ENCODE data around the gene TBX19. TPM values are rescaled to one million over a fixed set of nuclear protein-coding genes. Genes with fewer than 3 reads are reported as not detected.

TBX19 gene
- total RNA-seq, 1 donor from 2014 or later = 4.7 TPM

DNA sequence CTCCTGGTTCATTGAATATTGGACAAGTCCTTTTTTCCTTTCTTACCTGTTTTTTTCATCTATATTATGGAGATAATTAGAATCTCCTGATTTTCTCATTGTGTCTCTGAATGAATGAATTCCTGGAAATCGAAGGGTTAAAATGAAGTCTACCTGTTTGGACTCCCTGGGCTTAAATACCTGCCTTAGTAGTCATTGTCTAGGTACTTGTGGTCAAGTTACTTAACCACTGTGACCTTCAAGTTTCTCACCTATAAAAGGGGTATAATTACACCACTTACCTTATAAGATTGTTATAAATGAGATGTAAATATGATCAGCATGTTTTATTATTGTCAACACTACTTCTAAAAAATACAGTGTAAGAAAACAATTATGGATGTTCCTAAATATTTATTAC lies 9.0 kb upstream of the TBX19 start:
- Mint-ChIP-seq H3K27me3 (no peaks in the 10 kb centered on the region), H3K36me3 (ENCODE audit: low read depth) (peaks cover 19% of the 10 kb centered on the region), H3K4me3 (no peak overlapping the region), H3K27ac (no peak overlapping the region), H3K9me3 (peaks cover 8% of the 10 kb centered on the region), H3K4me1 (peaks cover 8% of the 10 kb centered on the region)
- DNase-seq (no peak), ATAC-seq (ENCODE audit: low read depth) (no peak)
- intact Hi-C loops (cut with micrococcal nuclease) = no loop called here
- POLR2A ChIA-PET = no interaction called here
- CTCF ChIA-PET = no interaction called here
- no peak for TF ChIP-seq CTCF (IDR thresholded peaks at IDR 0.05)

DNA sequence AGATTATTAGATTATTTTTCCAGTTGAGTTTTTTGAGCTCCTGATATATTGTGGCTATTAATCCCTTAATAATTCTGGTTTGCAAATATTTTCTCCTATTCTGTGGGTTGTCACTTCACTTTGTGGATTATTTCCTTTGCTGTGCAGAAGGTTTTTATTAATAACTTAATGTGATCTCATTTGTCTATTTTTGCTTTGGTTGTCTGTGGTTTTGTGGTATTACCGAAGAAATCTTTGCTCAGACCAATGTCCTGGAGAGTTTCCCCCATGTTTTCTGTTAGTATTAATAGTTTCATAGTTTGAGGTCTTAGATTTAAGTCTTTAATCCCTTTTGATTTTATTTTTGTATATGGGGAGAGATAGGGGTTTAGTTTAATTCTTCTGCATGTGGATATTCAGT lies 7.1 kb upstream of the TBX19 start:
- H3K27me3 Mint-ChIP-seq = no peaks in the 10 kb centered on the region
- H3K4me1 Mint-ChIP-seq = peaks cover 8% of the 10 kb centered on the region
- DNase-seq (no peak), ATAC-seq (ENCODE audit: low read depth) (no peak)
- peaks cover 11% of the 10 kb centered on the region for H3K9me3 Mint-ChIP-seq
- CTCF ChIA-PET = interaction anchor here (1.1 kb wide), 1 partner anchor 15 kb away, joined by 3 read pairs; no protein-coding TSS in a partner anchor
- no peak overlapping the region for H3K4me3 Mint-ChIP-seq
- no peak overlapping the region for H3K27ac Mint-ChIP-seq
- intact Hi-C loops (cut with micrococcal nuclease) = no loop called here
- peaks cover 17% of the 10 kb centered on the region for H3K36me3 Mint-ChIP-seq (ENCODE audit: low read depth)
- POLR2A ChIA-PET = no interaction called here
- TF ChIP-seq CTCF (IDR thresholded peaks at IDR 0.05) = no peak

GRCh38 chr1:168279253-168279652 lies 1.4 kb upstream of the TBX19 start:
- ChIA-PET POLR2A (no interaction called here), CTCF (interaction anchor here (1.1 kb wide), 1 partner anchor 44 kb away, joined by 3 read pairs; no protein-coding TSS in a partner anchor)
- intact Hi-C loops (cut with micrococcal nuclease) = no loop called here
- DNase-seq = no peak
- TF ChIP-seq CTCF (IDR thresholded peaks at IDR 0.05) = no peak
- Mint-ChIP-seq H3K4me1 (no peaks in the 10 kb centered on the region), H3K36me3 (ENCODE audit: low read depth) (peaks cover 14% of the 10 kb centered on the region), H3K9me3 (peaks cover 6% of the 10 kb centered on the region), H3K27me3 (no peaks in the 10 kb centered on the region), H3K27ac (no peak overlapping the region), H3K4me3 (no peak overlapping the region)
- ATAC-seq (ENCODE audit: low read depth) = no peak

DNA sequence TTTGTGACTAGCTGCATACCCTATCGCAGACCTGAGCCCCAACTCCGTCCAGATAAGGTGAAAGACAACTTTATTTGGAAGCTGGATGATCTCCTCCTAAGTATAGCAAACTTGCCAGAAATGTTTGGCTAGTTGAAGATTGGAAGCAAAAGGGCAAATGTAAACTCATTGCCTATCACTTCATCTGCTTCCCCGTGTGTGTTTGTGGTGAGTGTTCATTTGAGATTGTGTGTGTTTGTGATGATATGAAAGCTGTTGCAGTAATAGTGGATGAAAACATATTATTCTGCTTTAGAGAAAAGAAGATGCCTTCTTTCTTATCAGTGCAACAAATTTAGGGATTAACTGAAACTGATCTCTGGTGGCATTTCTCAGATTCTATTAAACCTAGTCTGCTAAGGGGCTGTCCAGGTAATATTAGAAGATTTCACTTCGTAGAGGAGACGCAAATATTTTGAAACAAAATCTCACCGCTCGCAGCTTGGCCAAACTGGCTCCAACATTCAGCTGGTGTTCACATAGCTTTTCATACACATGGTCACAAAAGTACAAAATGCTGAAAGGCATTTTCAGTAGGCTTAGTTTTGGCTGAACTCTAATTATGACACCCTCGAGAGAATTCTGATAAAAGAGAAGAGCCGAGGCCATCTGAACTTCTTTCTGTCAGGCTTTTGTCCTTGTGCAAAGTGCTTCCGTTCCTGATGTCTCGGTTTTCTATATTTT lies 1.1 kb downstream of the TBX19 start:
- CTCF ChIA-PET = no interaction called here
- Mint-ChIP-seq H3K9me3 (peaks cover 2% of the 10 kb centered on the region), H3K27me3 (no peaks in the 10 kb centered on the region), H3K4me1 (no peaks in the 10 kb centered on the region), H3K4me3 (no peak overlapping the region), H3K36me3 (ENCODE audit: low read depth) (peaks cover 17% of the 10 kb centered on the region), H3K27ac (no peak overlapping the region)
- TF ChIP-seq CTCF (IDR thresholded peaks at IDR 0.05) = no peak
- ATAC-seq (ENCODE audit: low read depth) (no peak), DNase-seq (no peak)
- POLR2A ChIA-PET = no interaction called here
- intact Hi-C loops (cut with micrococcal nuclease) = no loop called here

GRCh38 chr1:168285521-168285790 lies 4.8 kb downstream of the TBX19 start:
- Mint-ChIP-seq H3K36me3 (ENCODE audit: low read depth) (peaks cover 16% of the 10 kb centered on the region), H3K4me3 (no peak overlapping the region), H3K27me3 (no peaks in the 10 kb centered on the region), H3K9me3 (no peaks in the 10 kb centered on the region), H3K4me1 (no peaks in the 10 kb centered on the region), H3K27ac (no peak overlapping the region)
- ChIA-PET CTCF (no interaction called here), POLR2A (no interaction called here)
- no peak for ATAC-seq (ENCODE audit: low read depth)
- no peak for TF ChIP-seq CTCF (IDR thresholded peaks at IDR 0.05)
- no peak for DNase-seq
- intact Hi-C loops (cut with micrococcal nuclease) = no loop called here
